ENCODE measurements around the gene UBE2L3. TPM values are rescaled to one million over a fixed set of nuclear protein-coding genes. Genes with fewer than 3 reads are reported as not detected.

Gene UBE2L3
- total and polyA plus RNA-seq, 2 of the 13 experiments (the other 11 are each of a cell fraction or from before 2014, with no cell fraction given): 30.2 to 58.1 TPM

GRCh38 chr22:21665047-21665851 is 97.7 kb downstream of the UBE2L3 start:
- peaks cover 16% of the 10 kb centered on the region for H3K4me1 ChIP-seq (ENCODE audit: insufficient read depth, low read length)
- TF ChIP-seq, protein P1, sequence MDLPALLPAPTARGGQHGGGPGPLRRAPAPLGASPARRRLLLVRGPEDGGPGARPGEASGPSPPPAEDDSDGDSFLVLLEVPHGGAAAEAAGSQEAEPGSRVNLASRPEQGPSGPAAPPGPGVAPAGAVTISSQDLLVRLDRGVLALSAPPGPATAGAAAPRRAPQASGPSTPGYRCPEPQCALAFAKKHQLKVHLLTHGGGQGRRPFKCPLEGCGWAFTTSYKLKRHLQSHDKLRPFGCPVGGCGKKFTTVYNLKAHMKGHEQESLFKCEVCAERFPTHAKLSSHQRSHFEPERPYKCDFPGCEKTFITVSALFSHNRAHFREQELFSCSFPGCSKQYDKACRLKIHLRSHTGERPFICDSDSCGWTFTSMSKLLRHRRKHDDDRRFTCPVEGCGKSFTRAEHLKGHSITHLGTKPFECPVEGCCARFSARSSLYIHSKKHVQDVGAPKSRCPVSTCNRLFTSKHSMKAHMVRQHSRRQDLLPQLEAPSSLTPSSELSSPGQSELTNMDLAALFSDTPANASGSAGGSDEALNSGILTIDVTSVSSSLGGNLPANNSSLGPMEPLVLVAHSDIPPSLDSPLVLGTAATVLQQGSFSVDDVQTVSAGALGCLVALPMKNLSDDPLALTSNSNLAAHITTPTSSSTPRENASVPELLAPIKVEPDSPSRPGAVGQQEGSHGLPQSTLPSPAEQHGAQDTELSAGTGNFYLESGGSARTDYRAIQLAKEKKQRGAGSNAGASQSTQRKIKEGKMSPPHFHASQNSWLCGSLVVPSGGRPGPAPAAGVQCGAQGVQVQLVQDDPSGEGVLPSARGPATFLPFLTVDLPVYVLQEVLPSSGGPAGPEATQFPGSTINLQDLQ (CRISPR knock-in tag; IDR thresholded peaks at IDR 0.05): 0 out of 2 replicates have a peak, but pooled peaks have one; percentile 60
- TF ChIP-seq POLR2A (IDR thresholded peaks at IDR 0.05; ENCODE audit: insufficient read depth in 1 of 2, low read depth in 2 of 2, low read length in 2 of 2) (0 out of 4 replicates have a peak, but pooled peaks of 1 of the 2 experiments have one; percentile 12), ZFP82 (CRISPR knock-in tag; IDR thresholded peaks at IDR 0.05; ENCODE audit: borderline replicate concordance) (0 out of 2 replicates have a peak, but pooled peaks have one; percentile 2), ZNF572 (CRISPR knock-in tag; IDR thresholded peaks at IDR 0.05) (0 out of 2 replicates have a peak, but pooled peaks have one; percentile 9), SP4 (CRISPR knock-in tag; IDR thresholded peaks at IDR 0.05) (0 out of 2 replicates have a peak, but pooled peaks have one; percentile 17), ZFP41 (CRISPR knock-in tag; IDR thresholded peaks at IDR 0.05; ENCODE audit: borderline replicate concordance) (no peak), ISX (CRISPR knock-in tag; conservative IDR thresholded peaks at IDR 0.05) (no peak), SALL2 (CRISPR knock-in tag; IDR thresholded peaks at IDR 0.05) (0 out of 2 replicates have a peak, but pooled peaks have one; percentile 5)
- H3K27me3 ChIP-seq (ENCODE audit: control insufficient read depth in 1 of 2, insufficient read depth in 2 of 2, low read length in 2 of 2): no peaks in the 10 kb centered on the region
- no peaks in the 10 kb centered on the region; the same call in 1 of the 2 replicates for H4K20me1 ChIP-seq (ENCODE audit: insufficient read depth, low read length)
- peak overlapping the region; percentile 99 for H3K27ac ChIP-seq (ENCODE audit: extremely low read length, insufficient read depth, low read length)
- ChIA-PET CTCF (ENCODE audit: low intra/inter-chr PET ratio, low total read pairs) (no interaction called here), POLR2A (interaction anchor here (0.9 to 4.1 kb wide), 16 partner anchors 10 to 202 kb away, joined by 3 to 27 read pairs (median 6); partner anchors contain the start of genes CCDC116, MAPK1 and SDF2L1)
- H3K36me3 ChIP-seq (replicated peaks in 1 of 2; ENCODE audit: control insufficient read depth in 1 of 2, insufficient read depth in 2 of 2, low read length in 2 of 2): peaks cover 0 to 5% of the 10 kb centered on the region in 2 experiments; a peak in 3 of 5 replicates
- peak overlapping the region; percentile 70 to 92 (median 87) for H3K4me3 ChIP-seq (replicated peaks in 1 of 3; ENCODE audit: insufficient read depth in 1 of 3, low read depth in 2 of 3, low read length in 3 of 3)
- no peak overlapping the region for H2AFZ ChIP-seq (ENCODE audit: low read length)
- ATAC-seq: no peak
- in situ Hi-C loops (cut with HindIII; ENCODE audit: extremely low pct_ligation_motif_present, low pct_unique_long_range_greater_than_20kb) (loop anchor here (10.0 kb wide), 1 partner anchor 50 kb away; no protein-coding TSS in a partner anchor), intact Hi-C loops (cut with micrococcal nuclease; ENCODE audit: unreplicated experiment) (no loop called here)
- DNase-seq (ENCODE audit: low spot score): no peak
- peak overlapping the region; percentile 88 for H3K4me2 ChIP-seq (ENCODE audit: low read depth, low read length)
- H3K79me2 ChIP-seq (ENCODE audit: insufficient read depth, low read length): peaks cover 12% of the 10 kb centered on the region
- peak overlapping the region; percentile 89 for H3K9ac ChIP-seq (ENCODE audit: insufficient read depth, low read depth, low read length)
- FAIRE-seq: no peak
- no TSS peak for BruUV-seq (replicated peaks)
- H3K9me3 ChIP-seq (ENCODE audit: low read length): no peaks in the 10 kb centered on the region
- WGBS (ENCODE audit: low lambda C conversion rate): 69% methylated on average over 25 of the region's 26 CpGs
